ENCODE measurements around the gene CPPED1.
"Not testable (repeated sequence)": the region's sequence is repeated elsewhere in the genome, so short reads cannot be mapped to it uniquely, and the experiment has no call there.

DNA sequence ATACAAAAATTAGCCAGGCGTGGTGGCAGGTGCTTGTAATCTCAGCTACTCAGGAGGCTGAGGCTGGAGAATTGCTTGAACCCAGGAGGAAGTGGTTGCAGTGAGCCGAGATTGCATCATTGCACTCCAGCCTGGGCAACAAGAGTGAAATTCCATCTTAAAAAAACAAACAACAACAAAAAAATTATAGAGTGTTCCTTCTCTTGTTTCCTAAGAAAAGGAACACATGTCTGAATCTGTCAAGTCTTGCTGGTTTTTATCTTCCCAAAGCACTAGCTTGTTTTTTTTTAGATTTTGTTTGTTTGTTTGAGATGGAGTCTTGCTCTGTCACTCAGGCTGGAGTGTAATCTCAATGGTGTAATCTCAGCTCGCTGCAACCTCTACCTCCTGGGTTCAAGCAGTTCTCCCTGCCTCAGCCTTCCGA, 13.1 kb upstream of the CPPED1 start:
- TF ChIP-seq ZNF274 (IDR thresholded peaks at IDR 0.05; ENCODE audit: low read length); ZNF274 (tag by site-specific recombination; IDR thresholded peaks at IDR 0.05; ENCODE audit: borderline replicate concordance); ZNF785 (tag by site-specific recombination; IDR thresholded peaks at IDR 0.05); YY1 (tag by site-specific recombination; IDR thresholded peaks at IDR 0.05); CTCF (tag by site-specific recombination; IDR thresholded peaks at IDR 0.05); TCF7L2 (IDR thresholded peaks at IDR 0.05; ENCODE audit: borderline replicate concordance, low read depth, low read length); ZNF777 (tag by site-specific recombination; IDR thresholded peaks at IDR 0.05; ENCODE audit: borderline replicate concordance); ZNF677 (tag by site-specific recombination; IDR thresholded peaks at IDR 0.05); ZNF621 (tag by site-specific recombination; IDR thresholded peaks at IDR 0.05); HOXA7 (CRISPR knock-in tag; IDR thresholded peaks at IDR 0.05; ENCODE audit: borderline replicate concordance); ZNF211 (tag by site-specific recombination; IDR thresholded peaks at IDR 0.05; ENCODE audit: low read depth); BCL11A (tag by site-specific recombination; IDR thresholded peaks at IDR 0.05; ENCODE audit: low read depth): not testable (repeated sequence)
- TF ChIP-seq, protein P1, sequence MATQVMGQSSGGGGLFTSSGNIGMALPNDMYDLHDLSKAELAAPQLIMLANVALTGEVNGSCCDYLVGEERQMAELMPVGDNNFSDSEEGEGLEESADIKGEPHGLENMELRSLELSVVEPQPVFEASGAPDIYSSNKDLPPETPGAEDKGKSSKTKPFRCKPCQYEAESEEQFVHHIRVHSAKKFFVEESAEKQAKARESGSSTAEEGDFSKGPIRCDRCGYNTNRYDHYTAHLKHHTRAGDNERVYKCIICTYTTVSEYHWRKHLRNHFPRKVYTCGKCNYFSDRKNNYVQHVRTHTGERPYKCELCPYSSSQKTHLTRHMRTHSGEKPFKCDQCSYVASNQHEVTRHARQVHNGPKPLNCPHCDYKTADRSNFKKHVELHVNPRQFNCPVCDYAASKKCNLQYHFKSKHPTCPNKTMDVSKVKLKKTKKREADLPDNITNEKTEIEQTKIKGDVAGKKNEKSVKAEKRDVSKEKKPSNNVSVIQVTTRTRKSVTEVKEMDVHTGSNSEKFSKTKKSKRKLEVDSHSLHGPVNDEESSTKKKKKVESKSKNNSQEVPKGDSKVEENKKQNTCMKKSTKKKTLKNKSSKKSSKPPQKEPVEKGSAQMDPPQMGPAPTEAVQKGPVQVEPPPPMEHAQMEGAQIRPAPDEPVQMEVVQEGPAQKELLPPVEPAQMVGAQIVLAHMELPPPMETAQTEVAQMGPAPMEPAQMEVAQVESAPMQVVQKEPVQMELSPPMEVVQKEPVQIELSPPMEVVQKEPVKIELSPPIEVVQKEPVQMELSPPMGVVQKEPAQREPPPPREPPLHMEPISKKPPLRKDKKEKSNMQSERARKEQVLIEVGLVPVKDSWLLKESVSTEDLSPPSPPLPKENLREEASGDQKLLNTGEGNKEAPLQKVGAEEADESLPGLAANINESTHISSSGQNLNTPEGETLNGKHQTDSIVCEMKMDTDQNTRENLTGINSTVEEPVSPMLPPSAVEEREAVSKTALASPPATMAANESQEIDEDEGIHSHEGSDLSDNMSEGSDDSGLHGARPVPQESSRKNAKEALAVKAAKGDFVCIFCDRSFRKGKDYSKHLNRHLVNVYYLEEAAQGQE (tag by site-specific recombination; IDR thresholded peaks at IDR 0.05): not testable (repeated sequence)
- TF ChIP-seq, protein P2, sequence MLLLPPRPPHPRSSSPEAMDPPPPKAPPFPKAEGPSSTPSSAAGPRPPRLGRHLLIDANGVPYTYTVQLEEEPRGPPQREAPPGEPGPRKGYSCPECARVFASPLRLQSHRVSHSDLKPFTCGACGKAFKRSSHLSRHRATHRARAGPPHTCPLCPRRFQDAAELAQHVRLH (tag by site-specific recombination; IDR thresholded peaks at IDR 0.05): not testable (repeated sequence)
